CD14-positive monocyte (primary cell): ENCODE results near the gene SALL2. TPM values are rescaled to one million over a fixed set of nuclear protein-coding genes. Genes with fewer than 3 reads are reported as not detected.

ENCODE experiments used
- DNase-seq, 3 donors: peaks; one replicate each; pipeline ENCODE4 v3.0.0-alpha.2; 2011 to 2022
- H2AFZ ChIP-seq: 2 replicates; pipeline ENCODE4 v1.6.0; 2012; ENCODE audit warnings: mild to moderate bottlenecking, low read depth, low read length, inconsistent platforms; ENCODE audit not compliant: insufficient read depth, poor library complexity, severe bottlenecking
- H3K27ac ChIP-seq, 2 donors: 1 replicate in 1 of 2; 2 replicates in 1 of 2; pipeline ENCODE4 v1.5.1; 2012 to 2013; ENCODE audit warnings: low read length in 2 of 2, control low read depth in 1 of 2, inconsistent platforms in 1 of 2, low read depth in 1 of 2, mild to moderate bottlenecking in 1 of 2
- H3K27me3 ChIP-seq, 2 donors: one replicate each; pipeline versions ENCODE4 v1.6.0 to v1.6.1; 2011 to 2013; ENCODE audit warnings: low read length in 2 of 2; ENCODE audit not compliant: control insufficient read depth in 2 of 2, insufficient read depth in 2 of 2
- H3K36me3 ChIP-seq, 2 donors: replicated peaks in 1 of 2; 1 replicate in 1 of 2; 2 replicates in 1 of 2; pipeline versions ENCODE4 v1.5.1 to v1.6.1; 2012 to 2013; ENCODE audit warnings: low read length in 2 of 2, control low read depth in 1 of 2, inconsistent platforms in 1 of 2, mild to moderate bottlenecking in 1 of 2; ENCODE audit not compliant: insufficient read depth in 2 of 2, control insufficient read depth in 1 of 2
- H3K4me1 ChIP-seq, 2 donors: 1 replicate in 1 of 2; 2 replicates in 1 of 2; pipeline versions ENCODE4 v1.5.1 to v1.6.1; 2012 to 2013; ENCODE audit warnings: low read length in 2 of 2, control low read depth in 1 of 2, inconsistent platforms in 1 of 2, mild to moderate bottlenecking in 1 of 2, moderate library complexity in 1 of 2; ENCODE audit not compliant: insufficient read depth in 2 of 2, control insufficient read depth in 1 of 2
- H3K4me2 ChIP-seq: replicated peaks from 2 replicates; pipeline ENCODE3; 2012; ENCODE audit warnings: low read length, moderate library complexity, mild to moderate bottlenecking; ENCODE audit not compliant: poor library complexity, severe bottlenecking; ENCODE audit errors: extremely low read depth
- H3K4me3 ChIP-seq, 3 experiments: fragments of 200-600 bp in 1 of 3; sonication (generic) in 1 of 3; replicated peaks in 1 of 3; 1 replicate in 2 of 3; 2 replicates in 1 of 3; pipeline ENCODE4 v1.5.1; 2011 to 2013; ENCODE audit warnings: low read length in 3 of 3, mild to moderate bottlenecking in 3 of 3, control low read depth in 2 of 3, low read depth in 2 of 3, inconsistent platforms in 1 of 3, moderate library complexity in 1 of 3
- H3K79me2 ChIP-seq: 2 replicates; pipeline ENCODE4 v1.6.0; 2012; ENCODE audit warnings: mild to moderate bottlenecking, control low read depth, inconsistent platforms, low read length, moderate library complexity; ENCODE audit not compliant: insufficient read depth
- H3K9ac ChIP-seq: 2 replicates; pipeline ENCODE4 v1.6.0; 2017; ENCODE audit warnings: low read length, mild to moderate bottlenecking; ENCODE audit not compliant: insufficient read depth, poor library complexity, severe bottlenecking
- H3K9me3 ChIP-seq, 2 donors: replicated peaks in 1 of 2; 1 replicate in 1 of 2; 2 replicates in 1 of 2; pipeline versions ENCODE4 v1.5.1 to v1.6.1; 2012 to 2013; ENCODE audit warnings: low read length in 2 of 2, control low read depth in 1 of 2; ENCODE audit not compliant: control insufficient read depth in 1 of 2, insufficient read depth in 1 of 2
- H4K20me1 ChIP-seq: 2 replicates; pipeline ENCODE4 v1.6.0; 2012; ENCODE audit warnings: mild to moderate bottlenecking, low read length, control low read depth, moderate library complexity; ENCODE audit not compliant: insufficient read depth
- H3K27ac Mint-ChIP-seq, 7 donors: one replicate each; pipeline ENCODE4 v1.8.0; 2020; ENCODE audit warnings: mild to moderate bottlenecking in 7 of 7, mixed read lengths in 7 of 7, moderate library complexity in 6 of 7, inconsistent platforms in 2 of 7
- H3K27me3 Mint-ChIP-seq, 3 donors: one replicate each; pipeline ENCODE4 v1.8.0; 2021 to 2022; ENCODE audit warnings: low read depth in 3 of 3, mild to moderate bottlenecking in 3 of 3, mixed read lengths in 3 of 3, moderate library complexity in 3 of 3, inconsistent platforms in 1 of 3
- H3K36me3 Mint-ChIP-seq, 2 donors: one replicate each; pipeline ENCODE4 v1.8.0; 2020; ENCODE audit warnings: mixed read lengths in 2 of 2, inconsistent platforms in 1 of 2, mild to moderate bottlenecking in 1 of 2
- H3K4me1 Mint-ChIP-seq: one replicate; pipeline ENCODE4 v1.8.0; 2020; ENCODE audit warnings: mild to moderate bottlenecking, mixed read lengths
- H3K4me3 Mint-ChIP-seq, 2 donors: one replicate each; pipeline ENCODE4 v1.8.0; 2020; ENCODE audit warnings: mild to moderate bottlenecking in 2 of 2, mixed read lengths in 2 of 2, moderate library complexity in 1 of 2
- H3K9me3 Mint-ChIP-seq, 7 donors: one replicate each; pipeline ENCODE4 v1.8.0; 2020 to 2022; ENCODE audit warnings: mixed read lengths in 7 of 7, mild to moderate bottlenecking in 6 of 7, moderate library complexity in 6 of 7, inconsistent platforms in 2 of 7
- WGBS: methylation state at CpG from one replicate; pipeline ENCODE4 v1.1.5; 2013; ENCODE audit warnings: missing lambda C conversion rate; ENCODE audit not compliant: insufficient coverage; 5-methylcytosine and 5-hydroxymethylcytosine counted together
- intact Hi-C, 2 donors: fragments of 100-400 bp; cut with micrococcal nuclease; formaldehyde crosslinking; loops; one replicate each; pipeline versions ENCODE4 v1.15.0 to v1.15.1; 2023
- polyA plus RNA-seq, 3 donors: library from polyadenylated mRNA; depleted of rRNA in 1 of 3; unstranded in 2 of 3; stranded (reverse) in 1 of 3; fragments of 300-500 nt in 2 of 3; fragments of >200 nt in 1 of 3; fragmentation: Illumina TruSeq in 2 of 3; gene quantifications; 1 replicate in 2 of 3; 2 replicates in 1 of 3; pipeline ENCODE4 v1.2.3, GENCODE V29; 2012 to 2021
- TF ChIP-seq, protein P1 (sequence below): fragments of 200-600 bp; IDR thresholded peaks from one replicate; pipeline ENCODE4 v1.8.0; 2022; ENCODE audit warnings: antibody characterized with exemption, mild to moderate bottlenecking

The SALL2 gene
- polyA plus RNA-seq, 3 donors, result not detected

- Histone ChIP-seq H3K27me3 (no peaks in the 10 kb centered on the region), H3K36me3 (peaks cover 22 to 39% of the 10 kb centered on the region in 2 donors), H3K4me3 (no peak overlapping the region), H3K9me3 (no peaks in the 10 kb centered on the region), H3K79me2 (peaks cover 76% of the 10 kb centered on the region), H2AFZ (no peak overlapping the region), H3K9ac (no peak overlapping the region), H4K20me1 (peaks cover 12% of the 10 kb centered on the region), H3K4me2 (no peak overlapping the region), H3K27ac (no peak overlapping the region), H3K4me1 (peaks cover 15 to 22% of the 10 kb centered on the region in 2 donors)
- H3K4me1 Mint-ChIP-seq, result peaks cover 22% of the 10 kb centered on the region
- H3K27ac Mint-ChIP-seq, result no peak overlapping the region
- peaks cover 0 to 2% (median under 1%) of the 10 kb centered on the region in 7 donors for H3K9me3 Mint-ChIP-seq
- TF ChIP-seq, protein P1, sequence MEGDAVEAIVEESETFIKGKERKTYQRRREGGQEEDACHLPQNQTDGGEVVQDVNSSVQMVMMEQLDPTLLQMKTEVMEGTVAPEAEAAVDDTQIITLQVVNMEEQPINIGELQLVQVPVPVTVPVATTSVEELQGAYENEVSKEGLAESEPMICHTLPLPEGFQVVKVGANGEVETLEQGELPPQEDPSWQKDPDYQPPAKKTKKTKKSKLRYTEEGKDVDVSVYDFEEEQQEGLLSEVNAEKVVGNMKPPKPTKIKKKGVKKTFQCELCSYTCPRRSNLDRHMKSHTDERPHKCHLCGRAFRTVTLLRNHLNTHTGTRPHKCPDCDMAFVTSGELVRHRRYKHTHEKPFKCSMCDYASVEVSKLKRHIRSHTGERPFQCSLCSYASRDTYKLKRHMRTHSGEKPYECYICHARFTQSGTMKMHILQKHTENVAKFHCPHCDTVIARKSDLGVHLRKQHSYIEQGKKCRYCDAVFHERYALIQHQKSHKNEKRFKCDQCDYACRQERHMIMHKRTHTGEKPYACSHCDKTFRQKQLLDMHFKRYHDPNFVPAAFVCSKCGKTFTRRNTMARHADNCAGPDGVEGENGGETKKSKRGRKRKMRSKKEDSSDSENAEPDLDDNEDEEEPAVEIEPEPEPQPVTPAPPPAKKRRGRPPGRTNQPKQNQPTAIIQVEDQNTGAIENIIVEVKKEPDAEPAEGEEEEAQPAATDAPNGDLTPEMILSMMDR, result no peak
- 100% methylated on average over 1 of the region's 2 CpGs for WGBS
- H3K4me3 Mint-ChIP-seq, result no peak overlapping the region
- peaks cover 0 to 2% (median 2%) of the 10 kb centered on the region in 3 donors for H3K27me3 Mint-ChIP-seq
- intact Hi-C loops, result no loop called here
- H3K36me3 Mint-ChIP-seq, result peaks cover 33 to 42% of the 10 kb centered on the region in 2 donors
- no peak for DNase-seq
Measured at GRCh38 chr14:21506557-21506956, 19.6 kb downstream of the SALL2 start.

GRCh38 chr14:21505012-21505553 is 21.1 kb downstream of the SALL2 start:
- Histone ChIP-seq H3K4me2 (no peak overlapping the region), H3K9me3 (no peaks in the 10 kb centered on the region), H3K36me3 (peaks cover 36 to 53% of the 10 kb centered on the region in 2 donors), H3K27ac (no peak overlapping the region), H3K4me1 (peaks cover 9 to 12% of the 10 kb centered on the region in 2 donors), H3K27me3 (no peaks in the 10 kb centered on the region), H3K4me3 (no peak overlapping the region), H4K20me1 (peaks cover 12% of the 10 kb centered on the region), H3K9ac (no peak overlapping the region), H3K79me2 (peaks cover 69% of the 10 kb centered on the region), H2AFZ (no peak overlapping the region)
- Mint-ChIP-seq H3K36me3 (peaks cover 44 to 56% of the 10 kb centered on the region in 2 donors), H3K27ac (peak overlapping the region in 1 of 7 donors; percentile 7), H3K9me3 (no peaks in the 10 kb centered on the region), H3K4me1 (peaks cover 17% of the 10 kb centered on the region), H3K27me3 (peaks cover 0 to 2% (median 0%) of the 10 kb centered on the region in 3 donors), H3K4me3 (no peak overlapping the region)
- TF ChIP-seq, protein P1, result no peak
- DNase-seq, result no peak
- intact Hi-C loops, result no loop called here
